Neutrophil (primary cell): ENCODE data around the gene CCL18.
"Not testable (repeated sequence)": the region's sequence is repeated elsewhere in the genome, so short reads cannot be mapped to it uniquely, and the experiment has no call there.

ENCODE experiments used
- H3K27ac ChIP-seq: fragments of 200-600 bp; sonication (generic); 2 replicates; pipeline ENCODE4 v1.5.1; 2016; ENCODE audit warnings: mild to moderate bottlenecking, moderate library complexity
- H3K27me3 ChIP-seq: fragments of 200-600 bp; sonication (generic); 2 replicates; pipeline ENCODE4 v1.6.0; 2016; ENCODE audit warnings: mild to moderate bottlenecking
- H3K36me3 ChIP-seq: fragments of 200-600 bp; sonication (generic); 2 replicates; pipeline ENCODE4 v1.5.1; 2017
- H3K4me1 ChIP-seq, 2 experiments: fragments of 200-600 bp in 1 of 2; sonication (generic) in 1 of 2; 1 replicate in 1 of 2; 2 replicates in 1 of 2; pipeline versions ENCODE4 v1.5.1 to v1.6.1; 2013 to 2016; ENCODE audit warnings: low read depth in 1 of 2, low read length in 1 of 2, mild to moderate bottlenecking in 1 of 2, moderate library complexity in 1 of 2; ENCODE audit not compliant: control insufficient read depth in 1 of 2, insufficient read depth in 1 of 2
- H3K4me3 ChIP-seq, 2 experiments: fragments of 200-600 bp in 1 of 2; sonication (generic) in 1 of 2; 1 replicate in 1 of 2; 2 replicates in 1 of 2; pipeline ENCODE4 v1.5.1; 2013 to 2016; ENCODE audit warnings: low read depth in 1 of 2, low read length in 1 of 2, mild to moderate bottlenecking in 1 of 2, moderate library complexity in 1 of 2
- H3K9me3 ChIP-seq: fragments of 200-600 bp; sonication (generic); 2 replicates; pipeline ENCODE4 v1.5.1; 2016
- CTCF ChIP-seq: fragments of 200-600 bp; sonication (generic); IDR thresholded peaks from 2 replicates; pipeline ENCODE4 v1.5.1; 2016; ENCODE audit warnings: antibody characterized with exemption

The CCL18 gene, protein sequence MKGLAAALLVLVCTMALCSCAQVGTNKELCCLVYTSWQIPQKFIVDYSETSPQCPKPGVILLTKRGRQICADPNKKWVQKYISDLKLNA

DNA sequence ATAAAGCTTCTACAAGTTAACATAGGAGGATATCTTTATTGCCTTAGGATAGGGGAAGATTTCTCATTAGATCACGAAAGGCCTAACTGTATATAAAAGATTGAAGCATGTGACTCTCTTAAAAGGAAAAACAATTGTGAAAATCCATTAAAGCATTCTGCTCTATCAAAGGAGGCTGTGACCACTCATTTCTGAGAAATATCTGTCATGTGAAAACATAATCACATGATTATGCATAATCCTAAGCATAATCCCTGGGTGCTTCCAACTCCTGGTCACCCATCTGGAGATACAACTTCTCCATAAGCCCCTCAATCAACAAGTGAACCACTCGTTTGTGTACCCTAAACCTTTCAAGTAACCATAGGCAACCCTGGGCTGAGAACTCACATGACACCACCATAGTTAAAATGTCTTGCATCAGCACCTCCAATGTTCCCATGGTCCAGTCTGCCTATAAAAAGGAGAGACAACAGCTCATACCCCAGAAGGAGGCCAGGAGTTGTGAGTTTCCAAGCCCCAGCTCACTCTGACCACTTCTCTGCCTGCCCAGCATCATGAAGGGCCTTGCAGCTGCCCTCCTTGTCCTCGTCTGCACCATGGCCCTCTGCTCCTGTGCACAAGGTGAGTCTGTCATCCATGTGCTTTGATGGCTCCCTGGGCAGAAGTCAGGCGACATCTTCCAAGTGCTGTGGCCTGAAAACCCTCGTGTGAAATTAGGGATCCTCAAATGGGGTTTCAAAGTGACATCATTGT, at the start of gene CCL18:
Gene CCL18, plus strand, starts transcription at position 487 of the 756 bp plus-strand sequence. Its CDS starts 71 bp downstream, at position 558.
- Histone ChIP-seq H3K27me3 (no peaks in the 10 kb centered on the region), H3K36me3 (no peaks in the 10 kb centered on the region), H3K4me3 (no peak within 1 kb of the TSS), H3K27ac (no peak within 1 kb of the TSS), H3K4me1 (peaks cover 11 to 13% of the 10 kb centered on the region in 2 experiments), H3K9me3 (no peaks in the 10 kb centered on the region)
- TF ChIP-seq CTCF: no peak

- no peak for TF ChIP-seq CTCF
- Histone ChIP-seq H3K27ac (no peak overlapping the region), H3K4me3 (no peak overlapping the region), H3K9me3 (no peaks in the 10 kb centered on the region), H3K36me3 (no peaks in the 10 kb centered on the region), H3K27me3 (no peaks in the 10 kb centered on the region), H3K4me1 (no peaks in the 10 kb centered on the region)
Observed at GRCh38 chr17:36014946-36015345, 49.1 kb upstream of the CCL18 start.

DNA sequence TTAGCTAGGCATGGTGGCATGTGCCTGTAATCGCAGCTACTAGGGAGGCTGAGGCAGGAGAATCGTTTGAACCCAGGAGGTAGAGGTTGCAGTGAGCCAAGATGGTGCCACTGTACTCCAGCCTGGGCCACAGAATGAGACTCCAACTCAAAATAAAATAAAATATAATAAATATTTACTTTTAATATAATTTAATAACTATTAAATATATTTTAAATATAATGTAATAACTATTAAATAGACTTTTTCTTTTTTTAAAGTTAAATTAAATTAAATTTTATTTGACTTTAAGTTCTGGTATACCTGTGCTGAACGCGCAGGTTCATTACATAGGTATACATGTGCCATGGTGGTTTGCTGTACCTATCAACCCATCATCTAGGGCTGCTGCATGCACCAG, 48.2 kb upstream of the CCL18 start:
- H3K27me3 ChIP-seq, H3K4me1 ChIP-seq, H3K27ac ChIP-seq, H3K9me3 ChIP-seq, H3K36me3 ChIP-seq, H3K4me3 ChIP-seq: not testable (repeated sequence)

DNA sequence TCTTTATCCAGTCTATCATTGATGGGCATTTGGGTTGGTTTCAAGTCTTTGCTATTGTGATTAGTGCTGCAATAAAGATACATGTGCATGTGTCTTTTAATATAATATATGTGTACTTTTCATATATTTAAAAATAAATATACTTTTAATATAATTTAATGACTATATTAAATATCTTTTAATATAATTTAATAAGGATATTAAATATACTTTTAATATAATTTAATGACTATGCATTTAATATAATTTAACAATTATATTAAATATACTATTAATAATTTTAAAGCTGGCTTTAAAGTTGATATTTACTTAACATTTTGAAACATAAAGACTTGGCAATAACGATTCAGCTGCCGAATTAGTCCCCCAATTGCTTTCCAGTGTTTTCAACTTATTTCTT, 47.5 kb upstream of the CCL18 start:
- Histone ChIP-seq H3K9me3 (no peaks in the 10 kb centered on the region), H3K4me1 (no peaks in the 10 kb centered on the region), H3K27ac (no peak overlapping the region), H3K27me3 (no peaks in the 10 kb centered on the region), H3K36me3 (no peaks in the 10 kb centered on the region), H3K4me3 (no peak overlapping the region)
- no peak for TF ChIP-seq CTCF

DNA sequence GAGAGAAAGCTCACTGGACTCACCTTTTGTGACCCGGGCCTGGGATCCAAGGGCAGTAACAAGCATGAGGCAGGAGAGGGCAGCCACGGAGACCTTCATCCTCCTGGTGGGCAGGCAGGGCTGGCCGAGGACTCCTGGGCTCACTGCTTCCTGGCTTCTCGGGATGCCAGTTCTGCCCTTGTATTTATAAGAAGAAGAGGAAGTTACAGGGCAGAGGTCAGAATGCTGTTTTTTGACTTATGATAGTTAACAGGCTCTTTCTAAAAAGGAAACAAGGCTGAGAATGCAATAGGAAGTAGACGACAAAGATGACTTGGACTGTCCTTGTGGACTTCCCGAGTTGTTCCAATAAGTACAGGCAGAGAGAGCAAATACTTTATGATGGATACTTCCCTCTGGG, 46.3 kb upstream of the CCL18 start, which contains the start of gene CCL23:
Gene CCL23, minus strand, starts transcription at position 174 of the 400 bp plus-strand sequence. Its CDS starts 75 bp downstream, at position 99.
- no peak for TF ChIP-seq CTCF
- H3K4me1 ChIP-seq: no peaks in the 10 kb centered on the region

GRCh38 chr17:36019423-36019822, 44.6 kb upstream of the CCL18 start:
- Histone ChIP-seq H3K9me3 (no peaks in the 10 kb centered on the region), H3K4me1 (no peaks in the 10 kb centered on the region), H3K27me3 (no peaks in the 10 kb centered on the region), H3K36me3 (no peaks in the 10 kb centered on the region), H3K27ac (no peak overlapping the region), H3K4me3 (no peak overlapping the region)
- TF ChIP-seq CTCF: no peak

More for the DNA sequence above, 46.3 kb upstream of the CCL18 start, which contains the start of gene CCL23:
- Histone ChIP-seq H3K36me3 (no peaks in the 10 kb centered on the region), H3K27me3 (no peaks in the 10 kb centered on the region), H3K4me3 (no peak within 1 kb of the TSS), H3K27ac (no peak within 1 kb of the TSS), H3K9me3 (no peaks in the 10 kb centered on the region)
